OCI-LY7 (cell line): ENCODE measurements around the gene PARD3. TPM values are rescaled to one million over a fixed set of nuclear protein-coding genes. Genes with fewer than 3 reads are reported as not detected.

Source experiments
- BruUV-seq: library from RNA; stranded (reverse); fragments of 400-500 nt; replicated peaks from 2 replicates; lab custom pipeline; 2021; lab: Mats Ljungman, UMichigan
- CTCF ChIA-PET: fragments of 300-600 bp; sonication (Branson Sonifier 250); formaldehyde crosslinking; loops from one replicate; lab custom pipeline; 2022; ENCODE audit warnings: antibody characterized with exemption; ENCODE audit not compliant: unreplicated experiment; lab: Charles Lee
- POLR2A ChIA-PET: fragments of 300-600 bp; sonication (Branson Sonifier 250); formaldehyde crosslinking; loops from one replicate; lab custom pipeline; 2022; ENCODE audit warnings: antibody characterized with exemption; lab: Charles Lee
- DNase-seq: peaks from one replicate; pipeline ENCODE4 v3.0.0-alpha.2; 2015; ENCODE audit warnings: low spot score
- H2AFZ ChIP-seq: fragments of 200-600 bp; sonication (generic), shearing (Covaris generic); 2 replicates; pipeline ENCODE4 v1.6.1; 2014; ENCODE audit warnings: mild to moderate bottlenecking, antibody characterized with exemption, low read length, moderate library complexity
- H3K27ac ChIP-seq: fragments of 200-600 bp; sonication (generic); 2 replicates; pipeline ENCODE4 v1.5.1; 2014; ENCODE audit warnings: mixed run types, low read depth, mild to moderate bottlenecking, moderate library complexity, low read length, inconsistent platforms; ENCODE audit not compliant: poor library complexity, severe bottlenecking
- H3K36me3 ChIP-seq: fragments of 200-600 bp; sonication (generic); 2 replicates; pipeline ENCODE4 v1.6.1; 2014; ENCODE audit warnings: mild to moderate bottlenecking, antibody characterized with exemption, low read length, moderate library complexity, mixed read lengths; ENCODE audit not compliant: insufficient read depth
- H3K4me1 ChIP-seq: fragments of 200-600 bp; sonication (generic); 2 replicates; pipeline ENCODE4 v1.5.1; 2014; ENCODE audit warnings: mild to moderate bottlenecking, low read length; ENCODE audit not compliant: insufficient read depth, poor library complexity, severe bottlenecking
- H3K4me2 ChIP-seq: fragments of 200-600 bp; sonication (generic); 2 replicates; pipeline ENCODE4 v1.6.1; 2014; ENCODE audit warnings: mild to moderate bottlenecking, low read length
- H3K4me3 ChIP-seq: fragments of 200-600 bp; sonication (generic); 2 replicates; pipeline ENCODE4 v1.5.1; 2014; ENCODE audit warnings: mild to moderate bottlenecking, low read depth, low read length; ENCODE audit not compliant: poor library complexity, severe bottlenecking
- H3K79me2 ChIP-seq: fragments of 200-600 bp; sonication (generic); 2 replicates; pipeline ENCODE4 v1.6.1; 2016; ENCODE audit warnings: low read depth, mild to moderate bottlenecking, low read length, moderate library complexity, mixed read lengths; ENCODE audit not compliant: insufficient read depth
- H3K9me2 ChIP-seq: fragments of 200-600 bp; sonication (generic); 2 replicates; pipeline ENCODE4 v1.6.1; 2016; ENCODE audit warnings: mild to moderate bottlenecking, low read length, mixed read lengths; ENCODE audit not compliant: insufficient read depth
- H3K9me3 ChIP-seq: fragments of 200-600 bp; sonication (generic); 2 replicates; pipeline ENCODE4 v1.6.1; 2014; ENCODE audit warnings: mild to moderate bottlenecking, mixed run types, low read length, mixed read lengths
- H4K20me1 ChIP-seq: fragments of 200-600 bp; sonication (generic); 2 replicates; pipeline ENCODE4 v1.6.1; 2014; ENCODE audit warnings: mild to moderate bottlenecking, antibody characterized with exemption, low read length, moderate library complexity, mixed read lengths; ENCODE audit not compliant: insufficient read depth
- EZH2phosphoT487 ChIP-seq: fragments of 200-600 bp; sonication (generic); IDR thresholded peaks from 2 replicates; pipeline ENCODE4 v1.6.1; 2018; ENCODE audit warnings: low read depth, borderline replicate concordance, mild to moderate bottlenecking, mixed run types, antibody characterized with exemption, low read length, moderate library complexity, mixed read lengths
- intact Hi-C: fragments of 100-400 bp; cut with micrococcal nuclease; formaldehyde crosslinking; loops from one replicate; pipeline ENCODE4 v1.10.0; 2022; ENCODE audit not compliant: unreplicated experiment
- total RNA-seq, 2 experiments: library from RNA; depleted of rRNA in 1 of 2; stranded (reverse); fragments of >200 nt in 1 of 2; shearing (Covaris generic) in 1 of 2; gene quantifications; 2 replicates each; pipeline ENCODE4 v1.2.3, GENCODE V29; 2014 to 2022
- TF ChIP-seq, protein P1 (sequence below): fragments of 200-600 bp; sonication (generic); conservative IDR thresholded peaks from 2 replicates; pipeline ENCODE4 v1.5.1; 2014; ENCODE audit warnings: mild to moderate bottlenecking, antibody characterized with exemption, low read length, moderate library complexity, mixed read lengths

PARD3 gene
- total RNA-seq, 2 experiments from 2014 or later, result not detected

DNA sequence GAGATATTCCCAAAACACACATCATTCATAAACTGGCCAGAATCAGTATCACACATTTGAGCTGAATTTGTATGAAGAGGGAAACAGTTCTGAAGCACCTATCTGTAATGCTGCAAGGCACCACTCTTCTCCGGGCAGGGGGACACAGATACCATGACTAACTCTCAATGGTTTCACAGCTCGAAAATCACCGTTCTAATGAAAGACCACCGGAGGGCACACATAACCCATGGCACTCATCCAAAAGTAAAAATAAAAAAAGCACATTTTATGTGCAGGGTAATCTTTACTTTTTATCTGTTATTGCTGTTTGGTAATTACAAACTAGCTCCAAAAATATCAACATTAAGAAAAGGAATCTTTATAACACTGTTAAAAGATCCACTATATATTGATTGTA lies 137.5 kb downstream of the PARD3 start:
- Histone ChIP-seq H3K27ac (no peak overlapping the region), H3K4me2 (no peak overlapping the region), H3K9me3 (no peaks in the 10 kb centered on the region), H3K36me3 (no peaks in the 10 kb centered on the region), H3K4me3 (no peak overlapping the region), H4K20me1 (no peaks in the 10 kb centered on the region), H3K79me2 (no peaks in the 10 kb centered on the region), H3K4me1 (no peaks in the 10 kb centered on the region), H2AFZ (no peak overlapping the region), H3K9me2 (no peaks in the 10 kb centered on the region)
- CTCF ChIA-PET, result no interaction called here
- no peak for DNase-seq
- TF ChIP-seq EZH2phosphoT487, result no peak
- TF ChIP-seq, protein P1, sequence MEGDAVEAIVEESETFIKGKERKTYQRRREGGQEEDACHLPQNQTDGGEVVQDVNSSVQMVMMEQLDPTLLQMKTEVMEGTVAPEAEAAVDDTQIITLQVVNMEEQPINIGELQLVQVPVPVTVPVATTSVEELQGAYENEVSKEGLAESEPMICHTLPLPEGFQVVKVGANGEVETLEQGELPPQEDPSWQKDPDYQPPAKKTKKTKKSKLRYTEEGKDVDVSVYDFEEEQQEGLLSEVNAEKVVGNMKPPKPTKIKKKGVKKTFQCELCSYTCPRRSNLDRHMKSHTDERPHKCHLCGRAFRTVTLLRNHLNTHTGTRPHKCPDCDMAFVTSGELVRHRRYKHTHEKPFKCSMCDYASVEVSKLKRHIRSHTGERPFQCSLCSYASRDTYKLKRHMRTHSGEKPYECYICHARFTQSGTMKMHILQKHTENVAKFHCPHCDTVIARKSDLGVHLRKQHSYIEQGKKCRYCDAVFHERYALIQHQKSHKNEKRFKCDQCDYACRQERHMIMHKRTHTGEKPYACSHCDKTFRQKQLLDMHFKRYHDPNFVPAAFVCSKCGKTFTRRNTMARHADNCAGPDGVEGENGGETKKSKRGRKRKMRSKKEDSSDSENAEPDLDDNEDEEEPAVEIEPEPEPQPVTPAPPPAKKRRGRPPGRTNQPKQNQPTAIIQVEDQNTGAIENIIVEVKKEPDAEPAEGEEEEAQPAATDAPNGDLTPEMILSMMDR, result peak; percentile 37; the same call in 1 of the 2 replicates
- intact Hi-C loops, result no loop called here
- no TSS peak for BruUV-seq
- POLR2A ChIA-PET, result interaction anchor here (0.7 to 1.1 kb wide), 2 partner anchors 32 to 1408 kb away, joined by 3 read pairs; no protein-coding TSS in a partner anchor

DNA sequence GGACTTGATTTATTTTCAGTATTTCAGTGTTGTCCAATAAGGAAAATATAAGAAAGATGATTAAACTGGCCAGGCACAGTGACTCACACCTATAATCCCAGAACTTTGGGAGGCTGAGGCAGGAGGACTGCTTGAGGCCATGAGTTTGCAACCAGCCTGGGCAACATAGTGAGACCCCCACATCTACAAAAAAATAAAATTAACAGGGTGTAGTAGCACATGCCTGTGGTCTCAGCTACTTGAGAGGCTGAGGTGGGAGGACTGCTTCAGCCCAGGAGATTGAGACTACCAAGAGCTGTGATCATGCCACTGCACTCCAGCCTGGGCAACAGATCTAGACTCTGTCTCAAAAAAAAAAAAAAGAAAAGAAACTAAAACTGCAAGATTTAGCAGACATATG lies 138.0 kb downstream of the PARD3 start:
- ChIA-PET POLR2A (interaction anchor here (0.7 to 1.1 kb wide), 2 partner anchors 33 to 1407 kb away, joined by 3 read pairs; no protein-coding TSS in a partner anchor), CTCF (no interaction called here)
- H3K36me3 ChIP-seq, result no peaks in the 10 kb centered on the region
- no peaks in the 10 kb centered on the region for H4K20me1 ChIP-seq
- H3K9me3 ChIP-seq, result no peaks in the 10 kb centered on the region
- H3K4me2 ChIP-seq, result no peak overlapping the region
- no peak overlapping the region for H3K27ac ChIP-seq
- intact Hi-C loops, result no loop called here
- no peaks in the 10 kb centered on the region for H3K4me1 ChIP-seq
- no TSS peak for BruUV-seq
- H3K4me3 ChIP-seq, result no peak overlapping the region
- no peak overlapping the region for H2AFZ ChIP-seq
- DNase-seq, result no peak
- no peaks in the 10 kb centered on the region for H3K9me2 ChIP-seq
- TF ChIP-seq, protein P1, result no peak
- no peak for TF ChIP-seq EZH2phosphoT487
- H3K79me2 ChIP-seq, result no peaks in the 10 kb centered on the region

DNA sequence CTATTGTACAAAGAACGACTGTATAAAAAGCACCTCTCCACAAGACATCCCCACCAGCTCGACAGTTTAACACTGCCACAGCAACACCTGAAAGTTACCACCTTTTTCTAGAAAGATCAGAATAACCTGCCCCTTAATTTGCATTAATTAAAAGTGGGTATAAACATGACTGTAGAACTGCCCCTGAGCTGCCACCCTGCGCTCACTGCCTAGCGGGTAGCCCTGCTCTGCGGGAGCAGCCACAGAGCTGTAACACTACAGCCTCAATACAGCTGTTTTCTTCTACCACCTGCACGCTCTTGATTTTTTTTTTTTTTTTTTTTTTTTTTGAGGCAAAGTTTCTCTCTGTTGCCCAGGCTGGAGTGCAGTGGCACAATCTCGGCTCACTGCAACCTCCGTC lies 140.9 kb downstream of the PARD3 start:
- intact Hi-C loops, result no loop called here
- Histone ChIP-seq H2AFZ (no peak overlapping the region), H3K4me1 (no peaks in the 10 kb centered on the region), H3K36me3 (no peaks in the 10 kb centered on the region), H3K9me3 (no peaks in the 10 kb centered on the region), H3K9me2 (no peaks in the 10 kb centered on the region), H3K4me2 (no peak overlapping the region), H3K4me3 (no peak overlapping the region), H3K79me2 (no peaks in the 10 kb centered on the region), H3K27ac (no peak overlapping the region), H4K20me1 (no peaks in the 10 kb centered on the region)
- ChIA-PET POLR2A (interaction anchor here (0.6 to 0.7 kb wide), 2 partner anchors 20 to 961 kb away, joined by 3 to 7 read pairs; no protein-coding TSS in a partner anchor), CTCF (no interaction called here)
- TF ChIP-seq, protein P1, result no peak
- TF ChIP-seq EZH2phosphoT487, result no peak
- DNase-seq, result no peak
- BruUV-seq, result no TSS peak
